Panc1 (cell line): ENCODE measurements around the gene TMEM87A. TPM values are rescaled to one million over a fixed set of nuclear protein-coding genes. Genes with fewer than 3 reads are reported as not detected.

ENCODE experiments used
- ATAC-seq: fragments of 200-7000 bp; cut with Tn5 transposase; 2 replicates; pipeline ENCODE4 v1.9.1; 2020; ENCODE audit warnings: mild to moderate bottlenecking, moderate library complexity
- BruUV-seq: library from RNA; stranded (reverse); fragments of 400-500 nt; replicated peaks from 2 replicates; lab custom pipeline; 2021; lab: Mats Ljungman, UMichigan
- CTCF ChIA-PET: fragments of 300-600 bp; sonication (Branson Sonifier 250); formaldehyde crosslinking; loops from one replicate; lab custom pipeline; 2022; ENCODE audit warnings: antibody characterized with exemption; lab: Charles Lee
- POLR2A ChIA-PET: fragments of 300-600 bp; sonication (Branson Sonifier 250); formaldehyde crosslinking; loops from one replicate; lab custom pipeline; 2022; ENCODE audit warnings: antibody characterized with exemption; lab: Charles Lee
- DNase-seq: peaks from one replicate; pipeline ENCODE4 v3.0.0-alpha.2; 2010; ENCODE audit warnings: low read depth, low spot score
- H3K27ac ChIP-seq: 2 replicates; pipeline ENCODE4 v1.5.1; 2011; ENCODE audit warnings: mild to moderate bottlenecking, low read length, inconsistent platforms
- H3K27me3 ChIP-seq: fragments of 200-500 bp; sonication (Bioruptor generic); 2 replicates; pipeline ENCODE4 v1.6.0; 2014; ENCODE audit warnings: low read length, inconsistent platforms; ENCODE audit not compliant: control insufficient read depth, insufficient read depth
- H3K36me3 ChIP-seq: fragments of 200-500 bp; sonication (Bioruptor generic); 2 replicates; pipeline ENCODE4 v1.5.1; 2014; ENCODE audit warnings: inconsistent platforms, mild to moderate bottlenecking, low read length, moderate library complexity; ENCODE audit not compliant: control insufficient read depth, insufficient read depth
- H3K4me1 ChIP-seq: 2 replicates; pipeline ENCODE4 v1.5.1; 2011; ENCODE audit warnings: inconsistent platforms, mild to moderate bottlenecking, low read length, moderate library complexity; ENCODE audit not compliant: control insufficient read depth, insufficient read depth
- H3K4me3 ChIP-seq, 2 experiments: 2 replicates each; pipeline ENCODE4 v1.5.1; 2011 to 2012; ENCODE audit warnings: low read depth in 2 of 2, low read length in 2 of 2, mild to moderate bottlenecking in 2 of 2, inconsistent platforms in 1 of 2, moderate library complexity in 1 of 2
- H3K9me3 ChIP-seq: fragments of 200-500 bp; sonication (Bioruptor generic); 2 replicates; pipeline ENCODE4 v1.5.1; 2014; ENCODE audit warnings: low read depth, mild to moderate bottlenecking, inconsistent platforms, low read length, moderate library complexity; ENCODE audit not compliant: control insufficient read depth, insufficient read depth
- POLR2AphosphoS5 ChIP-seq: IDR thresholded peaks from 2 replicates; pipeline ENCODE4 v1.6.1; 2012; ENCODE audit warnings: mild to moderate bottlenecking, low read depth, low read length, moderate library complexity
- REST ChIP-seq, 2 experiments: IDR thresholded peaks; 2 replicates each; pipeline ENCODE4 v1.6.1; 2011 to 2012; ENCODE audit warnings: low read depth in 2 of 2, control low read depth in 1 of 2, low read length in 1 of 2, mild to moderate bottlenecking in 1 of 2, moderate library complexity in 1 of 2; ENCODE audit not compliant: insufficient read depth in 1 of 2
- SIN3A ChIP-seq: IDR thresholded peaks from 2 replicates; pipeline ENCODE4 v1.6.1; 2012; ENCODE audit warnings: low read depth, mild to moderate bottlenecking, low read length, moderate library complexity, borderline replicate concordance; ENCODE audit not compliant: insufficient read depth
- TCF7L2 ChIP-seq: IDR thresholded peaks from 2 replicates; pipeline ENCODE4 v1.6.1; 2011; ENCODE audit warnings: mild to moderate bottlenecking, low read depth, low read length, inconsistent platforms
- in situ Hi-C: cut with HindIII; loops from 2 replicates; pipeline ENCODE4 v1.10.0; 2016; ENCODE audit warnings: low sequenced_read_pairs, low pct_unique_long_range_greater_than_20kb
- intact Hi-C: fragments of 100-400 bp; cut with micrococcal nuclease; formaldehyde crosslinking; loops from one replicate; pipeline ENCODE4 v1.10.0; 2022; ENCODE audit not compliant: unreplicated experiment
- total RNA-seq: library from RNA; stranded (reverse); gene quantifications from one replicate; pipeline ENCODE4 v1.2.1, GENCODE V29; 2021; ENCODE audit not compliant: unreplicated experiment
- TF ChIP-seq, protein P1 (sequence below): fragments of 450-650 bp; IDR thresholded peaks from 2 replicates; pipeline ENCODE4 v1.5.1; 2017; ENCODE audit warnings: mild to moderate bottlenecking

The TMEM87A gene
- total RNA-seq, 1 experiment from 2014 or later = 49.6 TPM

GRCh38 chr15:42279234-42279723 lies 6.0 kb upstream of the TMEM87A start:
- ATAC-seq = no peak

DNA sequence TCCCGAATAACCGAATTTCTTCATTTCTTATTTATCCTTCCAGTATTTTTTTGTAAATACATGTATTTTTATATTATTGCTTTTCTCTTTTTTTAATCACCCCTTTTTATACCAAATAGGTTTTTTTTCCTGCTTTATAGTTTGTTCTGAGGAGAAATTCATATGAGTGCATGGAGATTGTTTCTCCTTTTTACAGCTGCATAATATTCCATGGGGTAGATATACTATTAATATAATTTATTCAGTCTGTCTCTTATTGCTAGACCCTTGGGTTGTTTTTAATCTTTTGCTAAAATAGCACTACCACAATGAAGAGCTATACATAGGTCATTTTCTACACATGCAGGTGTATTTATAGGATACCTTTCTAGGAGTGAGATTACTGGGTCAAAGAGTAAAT lies 3.5 kb upstream of the TMEM87A start:
- in situ Hi-C loops (no loop called here), intact Hi-C loops (no loop called here)
- CTCF ChIA-PET = interaction anchor here (1.1 kb wide), 1 partner anchor 369 kb away, joined by 4 read pairs; no protein-coding TSS in a partner anchor
- Histone ChIP-seq H3K4me3 (no peak overlapping the region), H3K36me3 (peaks cover 2% of the 10 kb centered on the region; the same call in 1 of the 2 replicates), H3K27me3 (no peaks in the 10 kb centered on the region), H3K4me1 (peaks cover 9% of the 10 kb centered on the region), H3K27ac (no peak overlapping the region; the same call in 1 of the 2 replicates), H3K9me3 (no peaks in the 10 kb centered on the region)
- no peak for TF ChIP-seq REST (IDR thresholded peaks at IDR 0.05; ENCODE audit: insufficient read depth in 1 of 2, low read depth in 2 of 2, low read length in 1 of 2)
- TF ChIP-seq, protein P1, sequence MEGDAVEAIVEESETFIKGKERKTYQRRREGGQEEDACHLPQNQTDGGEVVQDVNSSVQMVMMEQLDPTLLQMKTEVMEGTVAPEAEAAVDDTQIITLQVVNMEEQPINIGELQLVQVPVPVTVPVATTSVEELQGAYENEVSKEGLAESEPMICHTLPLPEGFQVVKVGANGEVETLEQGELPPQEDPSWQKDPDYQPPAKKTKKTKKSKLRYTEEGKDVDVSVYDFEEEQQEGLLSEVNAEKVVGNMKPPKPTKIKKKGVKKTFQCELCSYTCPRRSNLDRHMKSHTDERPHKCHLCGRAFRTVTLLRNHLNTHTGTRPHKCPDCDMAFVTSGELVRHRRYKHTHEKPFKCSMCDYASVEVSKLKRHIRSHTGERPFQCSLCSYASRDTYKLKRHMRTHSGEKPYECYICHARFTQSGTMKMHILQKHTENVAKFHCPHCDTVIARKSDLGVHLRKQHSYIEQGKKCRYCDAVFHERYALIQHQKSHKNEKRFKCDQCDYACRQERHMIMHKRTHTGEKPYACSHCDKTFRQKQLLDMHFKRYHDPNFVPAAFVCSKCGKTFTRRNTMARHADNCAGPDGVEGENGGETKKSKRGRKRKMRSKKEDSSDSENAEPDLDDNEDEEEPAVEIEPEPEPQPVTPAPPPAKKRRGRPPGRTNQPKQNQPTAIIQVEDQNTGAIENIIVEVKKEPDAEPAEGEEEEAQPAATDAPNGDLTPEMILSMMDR = no peak
- no peak for TF ChIP-seq POLR2AphosphoS5
- no peak for TF ChIP-seq TCF7L2
- TF ChIP-seq SIN3A = no peak
- ATAC-seq (no peak), DNase-seq (no peak)
- BruUV-seq = no TSS peak
- POLR2A ChIA-PET = no interaction called here

More at GRCh38 chr15:42279234-42279723, 6.0 kb upstream of the TMEM87A start:
- intact Hi-C loops (no loop called here), in situ Hi-C loops (no loop called here)
- no peaks in the 10 kb centered on the region for H3K9me3 ChIP-seq
- no peak overlapping the region for H3K27ac ChIP-seq
- no peak for TF ChIP-seq TCF7L2
- no peak for TF ChIP-seq REST (IDR thresholded peaks at IDR 0.05; ENCODE audit: insufficient read depth in 1 of 2, low read depth in 2 of 2, low read length in 1 of 2)
- no peak for TF ChIP-seq SIN3A
- TF ChIP-seq POLR2AphosphoS5 = no peak
- TF ChIP-seq, protein P1 = no peak
- DNase-seq = no peak
- no peaks in the 10 kb centered on the region for H3K36me3 ChIP-seq
- ChIA-PET CTCF (no interaction called here), POLR2A (no interaction called here)
- no peak overlapping the region for H3K4me3 ChIP-seq
- peaks cover 5% of the 10 kb centered on the region for H3K4me1 ChIP-seq
- BruUV-seq = no TSS peak
- H3K27me3 ChIP-seq = no peaks in the 10 kb centered on the region
